Measurements from ENCODE around the gene SPEF1.

The SPEF1 gene

DNA sequence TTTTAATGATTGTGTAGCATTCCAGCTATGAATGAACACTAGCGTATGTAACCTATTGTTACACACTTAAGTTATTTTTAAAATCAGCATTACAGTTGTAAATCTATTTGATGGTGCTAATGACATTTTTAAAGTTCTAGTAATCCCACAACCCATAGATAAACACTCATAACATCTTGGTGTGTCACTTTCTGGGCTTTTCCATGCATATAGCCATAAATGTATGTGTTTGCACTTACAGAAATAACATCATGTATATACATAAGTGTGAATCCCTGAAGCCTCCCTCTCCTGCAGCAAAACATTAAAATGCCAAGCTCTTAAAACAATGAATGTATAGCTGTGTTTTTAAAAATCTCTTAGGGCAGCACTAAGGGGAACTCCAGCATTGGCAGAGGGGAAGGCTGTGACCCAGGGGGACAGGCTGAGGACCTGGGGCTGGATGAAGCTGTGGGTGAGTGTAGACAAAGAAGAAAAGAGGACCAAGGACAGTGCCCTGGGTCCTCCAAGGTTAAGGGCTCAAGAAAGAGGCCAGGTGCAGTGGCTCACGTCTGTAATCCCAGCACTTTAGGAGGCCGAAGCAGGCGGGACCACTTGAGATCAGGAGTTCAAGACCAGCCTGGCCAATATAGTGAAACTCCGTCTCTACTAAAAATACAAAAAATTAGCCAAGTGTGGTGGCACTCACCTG, 6.2 kb upstream of the SPEF1 start:
- ATAC-seq (ENCODE audit: low read depth): no peak
- no peak for DNase-seq (ENCODE audit: low spot score)
- H3K4me1 ChIP-seq (ENCODE audit: insufficient read depth, poor library complexity, severe bottlenecking): peaks cover 14% of the 10 kb centered on the region
- TF ChIP-seq, protein P1, sequence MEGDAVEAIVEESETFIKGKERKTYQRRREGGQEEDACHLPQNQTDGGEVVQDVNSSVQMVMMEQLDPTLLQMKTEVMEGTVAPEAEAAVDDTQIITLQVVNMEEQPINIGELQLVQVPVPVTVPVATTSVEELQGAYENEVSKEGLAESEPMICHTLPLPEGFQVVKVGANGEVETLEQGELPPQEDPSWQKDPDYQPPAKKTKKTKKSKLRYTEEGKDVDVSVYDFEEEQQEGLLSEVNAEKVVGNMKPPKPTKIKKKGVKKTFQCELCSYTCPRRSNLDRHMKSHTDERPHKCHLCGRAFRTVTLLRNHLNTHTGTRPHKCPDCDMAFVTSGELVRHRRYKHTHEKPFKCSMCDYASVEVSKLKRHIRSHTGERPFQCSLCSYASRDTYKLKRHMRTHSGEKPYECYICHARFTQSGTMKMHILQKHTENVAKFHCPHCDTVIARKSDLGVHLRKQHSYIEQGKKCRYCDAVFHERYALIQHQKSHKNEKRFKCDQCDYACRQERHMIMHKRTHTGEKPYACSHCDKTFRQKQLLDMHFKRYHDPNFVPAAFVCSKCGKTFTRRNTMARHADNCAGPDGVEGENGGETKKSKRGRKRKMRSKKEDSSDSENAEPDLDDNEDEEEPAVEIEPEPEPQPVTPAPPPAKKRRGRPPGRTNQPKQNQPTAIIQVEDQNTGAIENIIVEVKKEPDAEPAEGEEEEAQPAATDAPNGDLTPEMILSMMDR (IDR thresholded peaks at IDR 0.05; ENCODE audit: poor library complexity, severe bottlenecking): no peak
- H3K27me3 ChIP-seq (ENCODE audit: insufficient read depth, poor library complexity, severe bottlenecking): no peaks in the 10 kb centered on the region
- H3K27ac ChIP-seq (ENCODE audit: poor library complexity, severe bottlenecking): peak overlapping the region; percentile 69
- H3K4me3 ChIP-seq (ENCODE audit: severe bottlenecking): peak overlapping the region; percentile 53
- no peaks in the 10 kb centered on the region for H3K9me3 ChIP-seq (ENCODE audit: severe bottlenecking)
- peaks cover 10% of the 10 kb centered on the region; the same call in 1 of the 2 replicates for H3K36me3 ChIP-seq (ENCODE audit: low read depth)

DNA sequence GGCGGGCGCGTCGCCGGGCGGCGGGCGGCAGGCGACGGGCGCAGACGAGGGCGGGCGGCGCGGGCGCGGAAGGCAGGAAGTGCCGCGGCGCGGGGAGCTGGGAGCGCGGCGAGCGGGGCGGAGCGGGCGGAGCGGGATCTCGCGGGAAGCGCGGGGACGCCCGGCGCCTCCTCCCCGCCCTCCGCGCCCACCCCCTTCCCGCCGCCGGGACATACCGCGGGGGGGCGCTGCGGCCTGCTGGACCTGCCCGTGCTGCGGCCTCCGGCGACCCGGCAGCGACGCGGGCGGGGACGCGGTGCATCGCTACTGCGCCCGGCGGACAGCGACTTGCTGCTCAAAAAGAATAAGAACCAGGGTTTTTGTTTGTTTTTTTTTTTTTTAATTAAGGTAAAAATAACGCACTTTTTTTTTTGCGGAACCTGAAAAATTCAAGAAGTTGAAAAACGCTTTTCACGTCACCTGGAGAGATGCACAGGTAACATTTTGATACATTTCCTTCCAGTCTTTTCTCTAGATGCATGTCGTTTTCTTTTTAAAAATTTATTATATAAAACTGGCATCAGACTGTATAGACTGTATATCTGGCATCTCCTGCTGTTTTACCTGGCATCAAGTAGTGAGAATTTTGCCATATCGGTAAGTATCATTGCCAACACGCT, 5.5 kb upstream of the SPEF1 start, which contains the start of gene CENPB:
CENPB (minus strand) TSS at position 76 of the 659 bp plus-strand sequence. CDS start 257 bp downstream, outside the sequence.
- TF ChIP-seq, protein P1 (IDR thresholded peaks at IDR 0.05; ENCODE audit: poor library complexity, severe bottlenecking): peak; percentile 99
- Histone ChIP-seq H3K9me3 (ENCODE audit: severe bottlenecking) (no peaks in the 10 kb centered on the region), H3K27me3 (ENCODE audit: insufficient read depth, poor library complexity, severe bottlenecking) (no peaks in the 10 kb centered on the region), H3K4me1 (ENCODE audit: insufficient read depth, poor library complexity, severe bottlenecking) (peaks cover 14% of the 10 kb centered on the region), H3K36me3 (ENCODE audit: low read depth) (peaks cover 10% of the 10 kb centered on the region; the same call in 1 of the 2 replicates), H3K27ac (ENCODE audit: poor library complexity, severe bottlenecking) (peak within 1 kb of the TSS; percentile 69), H3K4me3 (ENCODE audit: severe bottlenecking) (peak within 1 kb of the TSS; percentile 53)
- DNase-seq (ENCODE audit: low spot score) (peak; percentile 78), ATAC-seq (ENCODE audit: low read depth) (peak; percentile 77)

DNA sequence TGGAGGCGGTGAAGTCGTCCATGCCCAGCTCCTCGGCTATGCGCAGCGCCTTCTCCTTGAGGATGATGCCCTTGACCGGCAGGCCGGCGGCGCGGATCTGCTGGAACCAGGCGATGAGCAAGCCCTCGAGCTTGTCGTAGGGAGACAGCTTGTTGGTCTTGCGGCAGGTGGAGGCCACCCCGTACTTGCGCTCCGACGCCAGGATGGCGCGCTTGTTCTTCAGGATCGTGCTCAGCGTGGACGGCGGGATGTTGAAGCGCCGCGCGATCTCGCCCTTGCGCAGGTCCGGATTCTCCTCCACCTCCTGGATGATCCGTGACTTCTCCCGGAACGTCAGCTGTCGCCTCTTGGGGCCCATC, 4.9 kb upstream of the SPEF1 start:
- TF ChIP-seq, protein P1 (IDR thresholded peaks at IDR 0.05; ENCODE audit: poor library complexity, severe bottlenecking): no peak
- Histone ChIP-seq H3K4me3 (ENCODE audit: severe bottlenecking) (peak overlapping the region; percentile 53), H3K4me1 (ENCODE audit: insufficient read depth, poor library complexity, severe bottlenecking) (peaks cover 14% of the 10 kb centered on the region), H3K27ac (ENCODE audit: poor library complexity, severe bottlenecking) (peak overlapping the region; percentile 69), H3K36me3 (ENCODE audit: low read depth) (peaks cover 10% of the 10 kb centered on the region; the same call in 1 of the 2 replicates), H3K27me3 (ENCODE audit: insufficient read depth, poor library complexity, severe bottlenecking) (no peaks in the 10 kb centered on the region), H3K9me3 (ENCODE audit: severe bottlenecking) (no peaks in the 10 kb centered on the region)
- DNase-seq (ENCODE audit: low spot score) (no peak), ATAC-seq (ENCODE audit: low read depth) (peak; percentile 31)

DNA sequence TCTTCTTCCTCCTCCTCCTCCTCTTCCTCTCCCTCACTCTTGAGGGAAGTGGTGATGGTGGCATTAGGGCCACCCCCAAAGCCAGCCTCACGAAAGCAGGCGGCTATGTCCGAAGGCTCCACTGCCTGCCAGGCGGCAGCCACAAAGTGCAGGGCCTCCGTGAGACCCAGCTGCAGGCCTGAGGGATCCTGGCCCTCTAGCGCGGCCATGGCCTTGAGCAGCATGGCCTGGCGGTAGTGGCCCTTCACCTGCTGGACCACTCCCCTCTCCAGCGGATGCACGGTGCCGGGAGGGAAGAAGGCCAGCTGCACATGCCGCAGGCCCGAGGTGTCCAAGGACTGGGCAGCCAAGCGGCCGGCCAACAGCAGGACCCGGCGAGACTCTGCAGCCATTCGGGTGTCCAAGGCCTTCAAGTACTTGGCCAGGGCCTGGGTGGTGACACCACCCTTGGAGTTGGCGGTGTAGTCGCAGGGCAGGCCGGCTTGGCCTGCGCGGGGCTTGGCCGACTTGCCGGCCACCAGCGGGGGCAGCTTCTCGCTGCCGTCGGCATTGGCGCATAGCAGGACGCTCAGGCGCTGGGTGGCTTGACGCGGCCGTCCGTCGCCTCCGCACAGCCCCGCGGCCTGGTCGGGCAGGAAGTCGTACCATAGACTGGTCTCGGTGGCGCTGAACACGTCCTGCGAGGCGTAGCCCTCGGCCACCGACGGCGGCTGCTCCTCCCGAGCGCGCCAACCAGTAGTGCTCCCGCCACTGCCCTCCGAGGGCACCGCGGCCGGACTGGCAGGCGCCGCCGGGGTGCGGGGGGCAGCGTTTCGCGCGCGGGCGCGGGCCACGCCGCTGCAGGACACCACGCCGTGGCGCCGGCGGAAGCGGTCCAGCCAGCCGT, 4.2 kb upstream of the SPEF1 start:
- DNase-seq (ENCODE audit: low spot score): no peak
- Histone ChIP-seq H3K36me3 (ENCODE audit: low read depth) (peaks cover 10% of the 10 kb centered on the region; the same call in 1 of the 2 replicates), H3K27me3 (ENCODE audit: insufficient read depth, poor library complexity, severe bottlenecking) (no peaks in the 10 kb centered on the region), H3K27ac (ENCODE audit: poor library complexity, severe bottlenecking) (peak overlapping the region; percentile 69), H3K4me3 (ENCODE audit: severe bottlenecking) (peak overlapping the region; percentile 53), H3K4me1 (ENCODE audit: insufficient read depth, poor library complexity, severe bottlenecking) (peaks cover 14% of the 10 kb centered on the region), H3K9me3 (ENCODE audit: severe bottlenecking) (no peaks in the 10 kb centered on the region)
- ATAC-seq (ENCODE audit: low read depth): peak; percentile 1; the same call in 1 of the 3 replicates
- TF ChIP-seq, protein P1 (IDR thresholded peaks at IDR 0.05; ENCODE audit: poor library complexity, severe bottlenecking): no peak
